Chondrocyte (in vitro differentiated cells): Measurements from ENCODE around the gene TIMM23. TPM values are rescaled to one million over a fixed set of nuclear protein-coding genes. Genes with fewer than 3 reads are reported as not detected.
"Not testable (repeated sequence)": the region's sequence is repeated elsewhere in the genome, so short reads cannot be mapped to it uniquely, and the experiment has no call there.

Experiments
- DNase-seq: peaks from one replicate; pipeline ENCODE4 v3.0.0; 2021; ENCODE audit warnings: mixed read lengths, low spot score
- H3K27ac Mint-ChIP-seq: one replicate; pipeline ENCODE4 v1.8.0; 2021; ENCODE audit warnings: mild to moderate bottlenecking, moderate library complexity, mixed read lengths; ENCODE audit not compliant: unreplicated experiment
- H3K27me3 Mint-ChIP-seq: 2 replicates; pipeline ENCODE4 v1.8.0; 2021; ENCODE audit warnings: low read depth, mixed read lengths
- H3K36me3 Mint-ChIP-seq: 2 replicates; pipeline ENCODE4 v1.8.0; 2021; ENCODE audit warnings: low read depth, mixed read lengths
- H3K4me1 Mint-ChIP-seq: 2 replicates; pipeline ENCODE4 v1.8.0; 2021; ENCODE audit warnings: low read depth, mild to moderate bottlenecking, mixed read lengths
- H3K4me3 Mint-ChIP-seq: one replicate; pipeline ENCODE4 v1.8.0; 2021; ENCODE audit warnings: mild to moderate bottlenecking, moderate library complexity, mixed read lengths; ENCODE audit not compliant: unreplicated experiment
- H3K9me3 Mint-ChIP-seq: 2 replicates; pipeline ENCODE4 v1.8.0; 2021; ENCODE audit warnings: low read depth, mixed read lengths
- CTCF ChIP-seq: fragments of 200-600 bp; sonication (generic); IDR thresholded peaks from 2 replicates; pipeline ENCODE4 v1.5.0; 2021; ENCODE audit warnings: antibody characterized with exemption, mild to moderate bottlenecking, moderate library complexity
- total RNA-seq: library from RNA; stranded (reverse); gene quantifications from 3 replicates; pipeline ENCODE4 v1.2.1, GENCODE V29; 2021

TIMM23 gene
- total RNA-seq, 1 donor from 2014 or later = 60.2 TPM

DNA sequence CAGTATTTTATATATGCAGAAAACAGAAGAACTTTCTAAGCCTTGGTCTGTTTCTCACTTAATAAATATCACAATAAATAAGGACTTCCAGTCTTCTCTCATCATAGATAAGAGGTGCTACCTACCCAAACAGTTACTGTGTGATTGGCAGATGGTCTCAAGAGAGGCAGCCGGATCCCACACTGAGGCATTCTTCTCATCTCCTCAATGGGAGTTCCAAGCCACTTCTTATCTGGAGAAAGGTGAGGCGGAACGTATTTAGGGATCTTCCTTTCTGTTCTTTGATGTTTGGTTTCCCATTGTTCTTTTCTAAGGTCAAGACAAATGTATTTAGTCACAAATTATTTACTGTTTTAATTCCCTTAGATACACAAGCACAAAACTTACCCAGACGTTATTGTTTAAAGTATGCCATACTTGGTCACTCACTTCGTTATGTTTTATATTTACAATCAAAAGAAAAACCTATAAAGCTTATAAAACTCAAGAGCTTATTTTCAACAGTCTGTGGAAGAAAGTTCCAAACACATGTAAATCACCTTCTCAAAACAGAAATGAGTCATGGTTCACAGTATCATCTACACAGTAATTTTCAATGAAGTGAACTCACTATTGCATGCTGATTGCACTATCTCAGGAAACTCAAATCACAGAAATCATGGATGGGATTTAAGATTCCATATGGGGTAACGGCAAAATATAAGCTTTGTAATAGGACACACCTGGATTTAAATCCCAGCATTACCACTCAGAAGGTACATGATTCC is 9.4 kb upstream of the TIMM23 start:
- H3K4me1 Mint-ChIP-seq, H3K9me3 Mint-ChIP-seq, H3K4me3 Mint-ChIP-seq, H3K27me3 Mint-ChIP-seq, H3K36me3 Mint-ChIP-seq, DNase-seq: not testable (repeated sequence)
- peak overlapping the region; percentile 59 for H3K27ac Mint-ChIP-seq

GRCh38 chr10:45971019-45971418 is 1.3 kb upstream of the TIMM23 start:
- H3K36me3 Mint-ChIP-seq, H3K9me3 Mint-ChIP-seq, H3K27me3 Mint-ChIP-seq, DNase-seq: not testable (repeated sequence)
- Mint-ChIP-seq H3K4me3 (peak overlapping the region; percentile 99), H3K4me1 (peaks cover 38% of the 10 kb centered on the region), H3K27ac (peak overlapping the region; percentile 12)

- peak overlapping the region; percentile 98 for H3K27ac Mint-ChIP-seq
- H3K36me3 Mint-ChIP-seq, H3K9me3 Mint-ChIP-seq, H3K27me3 Mint-ChIP-seq, DNase-seq: not testable (repeated sequence)
- peak; percentile 37 for TF ChIP-seq CTCF
- H3K4me1 Mint-ChIP-seq = peaks cover 38% of the 10 kb centered on the region
- H3K4me3 Mint-ChIP-seq = peak overlapping the region; percentile 99
Measured at GRCh38 chr10:45971742-45972105, 565 bp upstream of the TIMM23 start.

GRCh38 chr10:45972813-45973169 is 502 bp downstream of the TIMM23 start:
- not testable (repeated sequence) for H3K36me3 Mint-ChIP-seq, H3K27me3 Mint-ChIP-seq, H3K9me3 Mint-ChIP-seq, DNase-seq
- Mint-ChIP-seq H3K4me3 (peak overlapping the region; percentile 99), H3K27ac (peak overlapping the region; percentile 98), H3K4me1 (peaks cover 38% of the 10 kb centered on the region)

DNA sequence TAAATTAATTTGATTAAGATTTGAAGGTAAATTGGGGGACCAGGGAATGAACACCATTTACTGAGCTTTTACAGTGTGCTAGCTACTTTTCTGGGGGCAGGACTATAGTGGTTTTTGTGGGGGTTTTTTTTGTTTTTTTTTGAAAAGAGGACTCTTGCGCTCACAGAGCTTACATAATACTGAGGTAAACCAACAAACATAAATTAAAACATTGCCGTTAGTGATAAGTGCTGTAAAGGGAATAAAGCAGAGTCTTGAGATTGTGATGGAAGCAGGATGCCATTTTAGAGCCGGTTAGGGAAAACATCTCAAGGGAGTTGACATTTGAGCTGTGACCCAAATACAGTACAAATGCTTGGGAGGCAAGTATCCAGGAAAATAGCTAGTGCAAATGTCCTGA is 1.8 kb downstream of the TIMM23 start:
- H3K9me3 Mint-ChIP-seq, H3K36me3 Mint-ChIP-seq, H3K27me3 Mint-ChIP-seq, DNase-seq: not testable (repeated sequence)
- peak overlapping the region; percentile 99 for H3K4me3 Mint-ChIP-seq
- H3K4me1 Mint-ChIP-seq = peaks cover 38% of the 10 kb centered on the region
- peak overlapping the region; percentile 65 for H3K27ac Mint-ChIP-seq

- DNase-seq, H3K36me3 Mint-ChIP-seq, H3K4me3 Mint-ChIP-seq, H3K9me3 Mint-ChIP-seq, H3K27me3 Mint-ChIP-seq, H3K27ac Mint-ChIP-seq: not testable (repeated sequence)
- H3K4me1 Mint-ChIP-seq = peaks cover 11% of the 10 kb centered on the region
Measured at GRCh38 chr10:45978554-45978953, 6.3 kb downstream of the TIMM23 start.

DNA sequence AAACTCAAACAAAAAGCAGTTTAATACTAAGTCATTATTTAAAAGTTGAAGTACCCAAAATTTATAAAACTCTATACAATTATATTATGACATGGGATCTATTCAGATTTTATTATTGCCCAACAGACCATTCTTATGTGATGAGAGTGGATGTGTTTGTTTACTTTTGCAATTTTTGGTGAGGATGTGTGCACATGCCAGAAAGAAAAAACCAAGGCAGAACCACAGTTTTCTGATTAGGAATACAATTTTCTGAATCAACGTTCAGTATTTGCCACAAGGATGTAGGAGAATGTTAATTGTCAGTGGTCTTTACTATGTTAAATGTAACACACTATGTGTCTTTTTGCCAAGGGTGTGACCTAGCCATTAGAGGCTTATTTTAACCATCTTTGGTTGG is 9.1 kb downstream of the TIMM23 start:
- not testable (repeated sequence) for H3K4me3 Mint-ChIP-seq, H3K9me3 Mint-ChIP-seq, H3K36me3 Mint-ChIP-seq, DNase-seq, H3K4me1 Mint-ChIP-seq, H3K27me3 Mint-ChIP-seq, H3K27ac Mint-ChIP-seq

GRCh38 chr10:45983538-45984186 is 11.4 kb downstream of the TIMM23 start:
- not testable (repeated sequence) for H3K4me3 Mint-ChIP-seq, H3K27me3 Mint-ChIP-seq

DNA sequence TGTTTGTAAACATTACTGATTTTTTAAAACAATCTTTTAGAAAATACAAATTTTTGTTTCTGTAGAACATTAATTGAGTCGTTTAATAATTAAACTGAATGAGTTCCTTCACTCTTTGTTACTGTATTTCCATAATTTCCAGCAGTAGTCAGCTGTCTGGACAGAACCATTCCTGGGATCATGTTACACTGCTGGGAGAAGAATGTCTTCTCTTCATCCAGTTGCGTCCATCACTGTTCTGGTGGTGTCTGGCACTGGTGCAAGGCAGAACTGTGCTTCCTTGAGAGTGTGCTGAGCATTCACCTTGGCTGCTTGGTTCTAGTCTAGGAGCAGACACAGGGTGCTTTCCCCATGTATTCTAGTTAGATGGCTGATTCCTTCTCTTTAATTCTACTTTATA is 12.2 kb downstream of the TIMM23 start:
- not testable (repeated sequence) for H3K27ac Mint-ChIP-seq, H3K9me3 Mint-ChIP-seq, H3K4me1 Mint-ChIP-seq, H3K36me3 Mint-ChIP-seq, H3K4me3 Mint-ChIP-seq, DNase-seq, H3K27me3 Mint-ChIP-seq

More at GRCh38 chr10:45983538-45984186, 11.4 kb downstream of the TIMM23 start:
- TF ChIP-seq CTCF = peak; percentile 76
- H3K4me1 Mint-ChIP-seq, H3K27ac Mint-ChIP-seq, H3K36me3 Mint-ChIP-seq, H3K9me3 Mint-ChIP-seq, DNase-seq: not testable (repeated sequence)

DNA sequence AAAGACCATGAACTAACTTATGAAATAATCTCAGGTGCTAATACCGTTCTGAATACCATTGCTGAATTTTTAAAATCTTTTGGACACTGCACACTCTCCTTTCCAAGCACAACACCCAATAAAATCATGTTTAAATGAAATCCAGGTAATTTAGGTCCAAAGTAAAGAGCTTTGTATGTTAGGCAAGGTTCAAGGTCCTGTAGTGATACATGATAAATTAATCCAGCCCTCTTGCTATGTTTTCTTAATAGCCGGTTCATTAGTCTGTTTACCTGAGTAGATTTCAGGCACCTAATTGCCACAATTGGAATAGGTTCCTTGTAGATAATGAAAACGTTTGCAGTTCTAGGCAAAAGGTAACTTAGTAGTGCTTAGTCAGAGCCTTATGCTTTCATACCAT is 13.3 kb downstream of the TIMM23 start:
- H3K4me3 Mint-ChIP-seq, H3K27ac Mint-ChIP-seq, H3K36me3 Mint-ChIP-seq, H3K4me1 Mint-ChIP-seq, DNase-seq, H3K9me3 Mint-ChIP-seq, H3K27me3 Mint-ChIP-seq: not testable (repeated sequence)
